HCT116 (cell line): Measurements from ENCODE around the gene CDK18.

Experiments
- CEBPB ChIP-seq: IDR thresholded peaks from 2 replicates; pipeline ENCODE4 v1.6.1; 2012; ENCODE audit warnings: low read depth
- CTCF ChIP-seq, 3 experiments: fragments of 200-600 bp in 1 of 3; sonication (generic) in 1 of 3; IDR thresholded peaks in 2 of 3; conservative IDR thresholded peaks in 1 of 3; 2 replicates each; pipeline ENCODE4 v1.5.1; 2012 to 2017; ENCODE audit warnings: low read depth in 2 of 3, low read length in 2 of 3, antibody characterized with exemption in 1 of 3, borderline replicate concordance in 1 of 3, control low read depth in 1 of 3, mild to moderate bottlenecking in 1 of 3, mixed read lengths in 1 of 3, mixed run types in 1 of 3, moderate library complexity in 1 of 3; ENCODE audit not compliant: insufficient read depth in 1 of 3
- ELF1 ChIP-seq: IDR thresholded peaks from 2 replicates; pipeline ENCODE4 v1.6.1; 2012; ENCODE audit warnings: low read depth, borderline replicate concordance
- EZH2phosphoT487 ChIP-seq: fragments of 200-600 bp; IDR thresholded peaks from 2 replicates; pipeline ENCODE4 v1.6.1; 2018; ENCODE audit warnings: antibody characterized with exemption, borderline replicate concordance
- POLR2A ChIP-seq: IDR thresholded peaks from 2 replicates; pipeline ENCODE4 v1.7.0; 2011; ENCODE audit warnings: borderline replicate concordance; ENCODE audit not compliant: insufficient read depth, insufficient read length; ENCODE audit errors: extremely low read depth
- RAD21 ChIP-seq: IDR thresholded peaks from 2 replicates; pipeline ENCODE4 v1.6.1; 2012; ENCODE audit warnings: low read depth, mild to moderate bottlenecking
- ZNF274 ChIP-seq: fragments of 200-500 bp; sonication (Bioruptor generic); IDR thresholded peaks from 2 replicates; pipeline ENCODE4 v1.6.1; 2014; ENCODE audit warnings: mild to moderate bottlenecking, low read depth, low read length, inconsistent platforms

GRCh38 chr1:205496661-205497060 is 7.8 kb upstream of the CDK18 start:
- TF ChIP-seq POLR2A (no peak), CTCF (IDR thresholded peaks at IDR 0.05 in 2 of 3, conservative IDR thresholded peaks at IDR 0.05 in 1 of 3; ENCODE audit: borderline replicate concordance in 1 of 3, insufficient read depth in 1 of 3, low read depth in 2 of 3, low read length in 2 of 3) (no peak), RAD21 (no peak), ELF1 (no peak), ZNF274 (no peak), CEBPB (no peak), EZH2phosphoT487 (no peak)
